HG02798 (cell line): Measurements from ENCODE around the gene DDX41.

Experiments
- ATAC-seq: cut with Tn5 transposase; IDR thresholded peaks from one replicate; pipeline ENCODE4 v1.9.1; 2021; ENCODE audit warnings: mild to moderate bottlenecking; ENCODE audit not compliant: unreplicated experiment, poor library complexity

Gene DDX41

GRCh38 chr5:177471610-177472356 lies 45.0 kb downstream of the DDX41 start:
- no peak for ATAC-seq

GRCh38 chr5:177470759-177471536 lies 45.8 kb downstream of the DDX41 start:
- no peak for ATAC-seq

DNA sequence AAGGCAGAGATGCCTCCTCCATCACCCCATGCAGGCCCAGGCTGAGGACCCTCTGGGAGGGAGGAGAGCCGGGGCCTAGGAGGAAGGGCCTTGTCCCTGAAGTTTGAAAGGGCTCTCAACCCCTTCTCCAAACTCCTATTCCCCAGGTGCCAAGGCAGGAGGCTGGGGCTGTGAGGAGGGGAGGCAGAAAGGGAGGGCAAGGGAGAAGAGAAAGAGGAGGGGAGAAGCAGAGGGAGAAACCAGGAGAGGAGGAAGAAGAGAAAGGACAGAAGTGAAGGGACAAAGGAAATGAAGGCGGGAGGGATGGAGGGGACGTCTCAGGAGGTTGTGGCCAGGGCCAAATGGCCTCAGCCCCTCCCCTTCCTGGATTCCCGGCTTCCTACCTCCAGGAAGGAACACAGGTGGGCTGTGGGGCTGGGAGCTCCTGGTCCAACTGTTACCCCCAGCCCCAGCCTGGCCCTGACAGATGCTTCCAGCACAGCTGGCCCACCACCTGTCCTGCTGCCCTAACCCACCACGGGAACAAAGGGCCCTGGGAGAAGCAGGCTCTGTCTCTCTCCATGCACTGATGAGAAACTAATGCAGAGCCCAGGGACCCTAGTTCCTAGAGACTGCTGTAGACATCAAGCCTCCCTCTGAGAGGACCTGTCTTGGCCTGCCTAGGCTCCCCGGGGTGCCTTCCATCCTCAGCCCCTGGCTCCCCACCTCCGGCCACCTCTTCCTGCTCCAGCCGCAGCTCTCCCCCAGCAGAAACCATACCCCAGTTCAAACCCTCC lies 46.8 kb downstream of the DDX41 start:
- ATAC-seq = no peak

- no peak for ATAC-seq
Observed at GRCh38 chr5:177468685-177469628, 47.8 kb downstream of the DDX41 start.

DNA sequence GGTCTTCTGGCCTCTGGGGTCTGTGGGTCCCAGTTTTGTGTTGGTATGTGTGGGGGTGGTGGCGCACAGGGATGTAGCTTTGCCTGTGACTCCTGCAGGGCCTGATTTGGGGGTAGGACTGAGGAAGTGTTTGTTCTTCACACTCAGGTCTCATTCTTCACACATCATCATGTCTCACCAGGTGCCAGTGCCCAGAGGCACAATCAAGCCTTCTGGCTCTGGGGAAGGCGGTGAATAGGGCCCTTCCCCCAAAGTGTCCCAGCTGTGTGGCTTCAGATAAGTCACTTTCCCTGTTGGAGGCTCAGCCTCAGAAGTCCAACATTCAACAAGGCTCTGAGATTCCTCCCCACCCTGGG lies 48.5 kb downstream of the DDX41 start:
- ATAC-seq = no peak

DNA sequence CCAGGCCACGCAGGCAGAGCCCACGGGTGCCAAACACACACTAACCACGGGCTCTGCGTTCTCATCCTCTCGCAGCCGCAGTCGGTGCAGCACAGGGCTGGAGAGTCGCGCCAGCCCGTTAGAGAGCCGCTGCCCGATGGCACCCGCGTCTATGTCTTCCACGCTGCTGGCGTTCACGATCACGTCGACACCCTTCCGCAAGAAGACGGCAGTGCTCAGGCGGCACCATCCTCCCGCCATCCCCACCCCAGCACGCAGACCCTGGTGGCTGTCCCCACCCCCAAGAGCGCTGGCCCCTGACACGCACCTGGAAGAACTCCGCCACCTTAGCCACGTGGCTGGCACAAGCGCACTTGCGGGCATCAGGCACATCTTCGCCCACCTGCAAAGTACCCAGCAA lies 49.3 kb downstream of the DDX41 start:
- no peak for ATAC-seq

DNA sequence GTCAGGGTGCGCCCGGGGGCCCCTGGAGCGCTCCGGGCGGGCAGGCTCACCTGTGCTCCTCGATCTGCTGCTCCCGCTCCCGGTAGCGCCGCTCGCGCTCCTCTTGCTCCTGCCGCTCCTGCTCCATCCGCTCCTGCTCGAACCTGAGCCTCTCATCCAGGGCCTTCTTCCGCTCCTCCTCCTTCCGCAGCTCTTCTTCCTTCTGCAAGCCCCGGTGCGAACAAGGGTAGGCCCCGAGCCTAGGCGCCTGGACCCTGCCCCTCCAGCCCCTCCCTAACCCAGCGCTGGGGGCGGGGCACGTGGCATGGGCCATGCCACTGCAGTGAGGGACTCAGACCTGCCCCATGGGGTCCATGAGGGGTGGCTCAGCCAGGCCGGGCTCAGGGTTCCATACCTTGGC lies 49.9 kb downstream of the DDX41 start:
- ATAC-seq = no peak

GRCh38 chr5:177465044-177465443 lies 51.7 kb downstream of the DDX41 start:
- ATAC-seq = no peak

GRCh38 chr5:177462021-177462670 lies 54.6 kb downstream of the DDX41 start:
- ATAC-seq = no peak
